Left lung (tissue), 10 donors: ENCODE data around the gene SNED1. TPM values are rescaled to one million over a fixed set of nuclear protein-coding genes. Genes with fewer than 3 reads are reported as not detected.

Source experiments
- ATAC-seq: fragments of 200-7000 bp; cut with Tn5 transposase; one replicate; pipeline ENCODE4 v1.9.1; 2020; ENCODE audit warnings: moderate library complexity
- DNase-seq, 4 donors: peaks; one replicate each; pipeline ENCODE4 v3.0.0-alpha.2; 2013 to 2020
- H3K27ac ChIP-seq, 2 donors: fragments of 200-600 bp; sonication (generic) in 1 of 2; one replicate each; pipeline versions ENCODE4 v1.5.0 to v1.8.0; 2020 to 2021
- H3K27me3 ChIP-seq, 2 donors: fragments of 200-600 bp; sonication (generic) in 1 of 2; one replicate each; pipeline versions ENCODE4 v1.5.0 to v1.8.0; 2020 to 2021
- H3K36me3 ChIP-seq, 2 donors: fragments of 200-600 bp; sonication (generic) in 1 of 2; one replicate each; pipeline versions ENCODE4 v1.5.0 to v1.8.0; 2020 to 2021
- H3K4me1 ChIP-seq, 2 donors: fragments of 200-600 bp; one replicate each; pipeline ENCODE4 v1.8.0; 2021
- H3K4me3 ChIP-seq, 2 donors: fragments of 200-600 bp; sonication (generic) in 1 of 2; one replicate each; pipeline versions ENCODE4 v1.5.0 to v1.8.0; 2020 to 2021; ENCODE audit warnings: mild to moderate bottlenecking in 1 of 2
- H3K9me3 ChIP-seq, 2 donors: fragments of 200-600 bp; sonication (generic) in 1 of 2; one replicate each; pipeline versions ENCODE4 v1.5.0 to v1.8.0; 2020 to 2021
- CTCF ChIP-seq, 2 donors: fragments of 200-600 bp; sonication (generic) in 1 of 2; IDR thresholded peaks; one replicate each; pipeline versions ENCODE4 v1.5.0 to v1.8.0; 2021; ENCODE audit warnings: antibody characterized with exemption in 2 of 2
- intact Hi-C, 2 donors: fragments of 100-400 bp; cut with DNase I; formaldehyde crosslinking; loops; one replicate each; pipeline versions ENCODE4 v1.11.2 to v1.14.2; 2022
- polyA plus RNA-seq, 6 donors: library from polyadenylated mRNA; unstranded; fragments of 120-200 nt; gene quantifications; one replicate each; pipeline ENCODE4 v1.2.1, GENCODE V29; 2013; ENCODE audit not compliant: insufficient read length in 6 of 6
- total RNA-seq, 2 donors: library from RNA; stranded (reverse); fragmentation: NEBNext Ultra II Directional; extraction: Animal tissue kit (Norgen Biotek cat#: 25700); gene quantifications; one replicate each; pipeline ENCODE4 v1.2.1, GENCODE V29; 2021
- donor health status: DM: no; HTN: yes; CAD: no.
- donor health status: DM: no; HTN: no; CAD: no.

SNED1 gene
- total and polyA plus RNA-seq, 8 donors = 36.4 to 81.0 (median 54.7) TPM

GRCh38 chr2:240995041-240996021, 3.1 kb upstream of the SNED1 start:
- H3K9me3 ChIP-seq = no peaks in the 10 kb centered on the region
- no peaks in the 10 kb centered on the region for H3K36me3 ChIP-seq
- TF ChIP-seq CTCF (IDR thresholded peaks at IDR 0.05) = no peak
- peaks cover 20 to 55% of the 10 kb centered on the region in 2 donors for H3K4me1 ChIP-seq
- H3K27me3 ChIP-seq = peaks cover 0 to 27% of the 10 kb centered on the region in 2 donors
- H3K27ac ChIP-seq = no peak overlapping the region
- H3K4me3 ChIP-seq = no peak overlapping the region
- ATAC-seq (no peak), DNase-seq (peak in 2 of 4 donors; percentile 27 to 71)
- intact Hi-C loops = no loop called here

GRCh38 chr2:240996161-240996833, 2.1 kb upstream of the SNED1 start:
- no peak for TF ChIP-seq CTCF (IDR thresholded peaks at IDR 0.05)
- intact Hi-C loops = no loop called here
- Histone ChIP-seq H3K27ac (no peak overlapping the region), H3K4me3 (no peak overlapping the region), H3K27me3 (peaks cover 0 to 27% of the 10 kb centered on the region in 2 donors), H3K4me1 (peaks cover 20 to 58% of the 10 kb centered on the region in 2 donors), H3K36me3 (peaks cover 0 to 3% of the 10 kb centered on the region in 2 donors), H3K9me3 (no peaks in the 10 kb centered on the region)
- no peak for ATAC-seq
- DNase-seq = peak in 2 of 4 donors; percentile 30 to 60

GRCh38 chr2:240996834-240997140, 1.6 kb upstream of the SNED1 start:
- intact Hi-C loops = no loop called here
- no peak for DNase-seq
- Histone ChIP-seq H3K27me3 (peaks cover 0 to 27% of the 10 kb centered on the region in 2 donors), H3K27ac (no peak overlapping the region), H3K4me1 (peaks cover 19 to 58% of the 10 kb centered on the region in 2 donors), H3K9me3 (no peaks in the 10 kb centered on the region), H3K4me3 (no peak overlapping the region), H3K36me3 (peaks cover 0 to 3% of the 10 kb centered on the region in 2 donors)
- TF ChIP-seq CTCF (IDR thresholded peaks at IDR 0.05) = no peak
- no peak for ATAC-seq

- peak; percentile 25 for ATAC-seq
Measured at GRCh38 chr2:240997141-240997855, 1.1 kb upstream of the SNED1 start.

More at GRCh38 chr2:240997141-240997855, 1.1 kb upstream of the SNED1 start:
- peak overlapping the region in 1 of 2 donors; percentile 55 for H3K4me3 ChIP-seq
- no peak for TF ChIP-seq CTCF (IDR thresholded peaks at IDR 0.05)
- H3K36me3 ChIP-seq = peaks cover 0 to 3% of the 10 kb centered on the region in 2 donors
- DNase-seq = peak in 2 of 4 donors; percentile 29 to 38
- H3K9me3 ChIP-seq = no peaks in the 10 kb centered on the region
- intact Hi-C loops = no loop called here
- peaks cover 0 to 27% of the 10 kb centered on the region in 2 donors for H3K27me3 ChIP-seq
- H3K4me1 ChIP-seq = peaks cover 14 to 58% of the 10 kb centered on the region in 2 donors
- H3K27ac ChIP-seq = peak overlapping the region; percentile 73 to 82
